GM18526 (cell line): ENCODE data around the gene NCR2.

Experiments
- POLR2A ChIP-seq: IDR thresholded peaks from 3 replicates; pipeline ENCODE4 v1.6.1; 2011; ENCODE audit not compliant: insufficient read length; ENCODE audit errors: extremely low read depth

The NCR2 gene

GRCh38 chr6:41318654-41319565 is 16.5 kb upstream of the NCR2 start:
- no peak for TF ChIP-seq POLR2A

- TF ChIP-seq POLR2A = no peak
Measured at GRCh38 chr6:41321183-41321582, 14.2 kb upstream of the NCR2 start.

- no peak for TF ChIP-seq POLR2A
Measured at GRCh38 chr6:41325446-41326066, 9.9 kb upstream of the NCR2 start.

- no peak for TF ChIP-seq POLR2A
Measured at GRCh38 chr6:41326092-41326491, 9.3 kb upstream of the NCR2 start.

- TF ChIP-seq POLR2A = no peak
Measured at GRCh38 chr6:41327177-41327576, 8.2 kb upstream of the NCR2 start.

GRCh38 chr6:41331401-41332150 is 3.8 kb upstream of the NCR2 start:
- TF ChIP-seq POLR2A = no peak

GRCh38 chr6:41332241-41332640 is 3.2 kb upstream of the NCR2 start:
- TF ChIP-seq POLR2A = no peak

- no peak for TF ChIP-seq POLR2A
Measured at GRCh38 chr6:41332842-41333736, 2.3 kb upstream of the NCR2 start.

- TF ChIP-seq POLR2A = no peak
Measured at GRCh38 chr6:41334482-41335040, 847 bp upstream of the NCR2 start.

- TF ChIP-seq POLR2A = no peak
Measured at GRCh38 chr6:41335943-41336342, 535 bp downstream of the NCR2 start.

GRCh38 chr6:41336824-41337223 is 1.4 kb downstream of the NCR2 start:
- no peak for TF ChIP-seq POLR2A

- no peak for TF ChIP-seq POLR2A
Measured at GRCh38 chr6:41337709-41338108, 2.3 kb downstream of the NCR2 start.

GRCh38 chr6:41338659-41339058 is 3.3 kb downstream of the NCR2 start:
- no peak for TF ChIP-seq POLR2A

GRCh38 chr6:41341580-41341979 is 6.2 kb downstream of the NCR2 start:
- no peak for TF ChIP-seq POLR2A
